ENCODE data around the gene EGLN2.
"Not testable (repeated sequence)": the region's sequence is repeated elsewhere in the genome, so short reads cannot be mapped to it uniquely, and the experiment has no call there.

The EGLN2 gene

GRCh38 chr19:40776932-40777644, 21.9 kb upstream of the EGLN2 start:
- peak; percentile 97 for DNase-seq

DNA sequence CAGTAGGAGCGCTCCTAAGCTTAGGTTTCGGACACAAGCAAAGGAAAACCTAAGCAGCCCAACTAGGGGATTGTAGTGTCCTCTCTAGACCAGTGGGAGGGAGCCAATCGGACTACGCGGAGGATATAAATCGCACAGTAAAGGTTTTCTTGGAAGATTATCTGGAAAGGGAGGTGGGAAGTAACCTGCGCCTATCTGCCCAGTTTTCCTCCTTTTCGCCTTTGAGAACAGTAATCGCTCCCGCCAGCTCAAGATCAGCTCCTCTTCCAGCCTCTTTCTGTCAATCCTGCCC, 21.4 kb upstream of the EGLN2 start:
- DNase-seq: no peak

GRCh38 chr19:40777937-40778705, 20.9 kb upstream of the EGLN2 start, which contains the start of gene RAB4B:
Gene RAB4B (plus strand): TSS chr19:40778247. CDS start chr19:40778376, 129 bp downstream.
- DNase-seq: peak; percentile 100

GRCh38 chr19:40778706-40779284, 20.2 kb upstream of the EGLN2 start:
- DNase-seq: peak; percentile 99

GRCh38 chr19:40780582-40780981, 18.4 kb upstream of the EGLN2 start:
- no peak for DNase-seq

DNA sequence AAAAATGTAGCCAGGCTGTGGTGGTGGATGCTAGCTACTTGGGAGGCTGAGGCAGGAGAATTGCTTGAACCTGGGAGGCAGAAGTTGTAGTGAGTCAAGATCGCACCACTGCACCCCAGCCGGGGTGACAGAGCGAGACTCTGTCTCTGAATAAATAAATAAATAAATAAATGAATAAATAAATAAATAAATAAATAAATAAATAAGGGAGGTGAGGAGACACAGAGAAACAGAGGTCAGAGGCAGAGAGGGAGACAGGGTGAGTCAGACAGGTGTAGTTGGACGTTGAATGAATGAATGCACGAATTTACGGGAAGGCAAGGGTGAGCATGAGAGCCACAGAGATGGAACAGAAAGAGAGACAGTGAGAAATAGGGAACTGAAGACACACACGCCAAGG, 17.9 kb upstream of the EGLN2 start:
- DNase-seq: no peak

DNA sequence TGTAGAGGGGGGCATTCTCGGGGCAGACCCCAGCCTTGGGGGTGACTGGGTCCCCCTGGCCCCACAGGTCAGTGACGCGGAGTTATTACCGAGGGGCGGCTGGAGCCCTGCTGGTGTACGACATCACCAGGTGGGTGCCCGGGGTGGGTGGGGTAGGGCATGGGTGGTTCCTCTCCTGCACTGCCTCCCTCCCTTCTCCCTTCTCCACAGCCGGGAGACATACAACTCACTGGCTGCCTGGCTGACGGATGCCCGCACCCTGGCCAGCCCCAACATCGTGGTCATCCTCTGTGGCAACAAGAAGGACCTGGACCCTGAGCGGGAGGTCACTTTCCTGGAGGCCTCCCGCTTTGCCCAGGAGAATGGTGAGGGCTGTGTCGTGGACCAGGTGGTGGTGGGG, 15.3 kb upstream of the EGLN2 start:
- no peak for DNase-seq

DNA sequence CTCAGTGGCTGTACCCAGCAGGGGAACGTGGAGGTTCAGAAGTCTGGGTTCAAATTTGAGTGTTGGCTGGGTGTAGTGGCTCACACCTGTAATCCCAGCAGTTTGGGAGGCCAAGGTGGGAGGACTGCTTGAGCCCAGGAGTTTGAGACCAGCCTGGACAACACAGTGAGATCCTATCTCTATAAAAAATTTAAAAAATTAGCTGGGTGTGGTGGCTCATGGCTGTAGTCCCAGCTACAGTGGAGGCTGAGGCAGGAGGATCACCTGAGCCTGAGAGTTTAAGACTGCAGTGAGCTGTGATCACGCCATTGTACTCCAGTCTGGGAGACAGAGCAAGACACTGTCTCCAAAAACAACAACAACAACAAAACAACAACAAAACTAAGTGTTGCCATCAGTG, 14.8 kb upstream of the EGLN2 start:
- DNase-seq: not testable (repeated sequence)

GRCh38 chr19:40785526-40785925, 13.5 kb upstream of the EGLN2 start:
- DNase-seq: no peak

GRCh38 chr19:40786060-40787037, 12.6 kb upstream of the EGLN2 start:
- DNase-seq: no peak

- DNase-seq: no peak
Measured at GRCh38 chr19:40791349-40791748, 7.6 kb upstream of the EGLN2 start.

GRCh38 chr19:40791996-40792395, 7.0 kb upstream of the EGLN2 start:
- no peak for DNase-seq

DNA sequence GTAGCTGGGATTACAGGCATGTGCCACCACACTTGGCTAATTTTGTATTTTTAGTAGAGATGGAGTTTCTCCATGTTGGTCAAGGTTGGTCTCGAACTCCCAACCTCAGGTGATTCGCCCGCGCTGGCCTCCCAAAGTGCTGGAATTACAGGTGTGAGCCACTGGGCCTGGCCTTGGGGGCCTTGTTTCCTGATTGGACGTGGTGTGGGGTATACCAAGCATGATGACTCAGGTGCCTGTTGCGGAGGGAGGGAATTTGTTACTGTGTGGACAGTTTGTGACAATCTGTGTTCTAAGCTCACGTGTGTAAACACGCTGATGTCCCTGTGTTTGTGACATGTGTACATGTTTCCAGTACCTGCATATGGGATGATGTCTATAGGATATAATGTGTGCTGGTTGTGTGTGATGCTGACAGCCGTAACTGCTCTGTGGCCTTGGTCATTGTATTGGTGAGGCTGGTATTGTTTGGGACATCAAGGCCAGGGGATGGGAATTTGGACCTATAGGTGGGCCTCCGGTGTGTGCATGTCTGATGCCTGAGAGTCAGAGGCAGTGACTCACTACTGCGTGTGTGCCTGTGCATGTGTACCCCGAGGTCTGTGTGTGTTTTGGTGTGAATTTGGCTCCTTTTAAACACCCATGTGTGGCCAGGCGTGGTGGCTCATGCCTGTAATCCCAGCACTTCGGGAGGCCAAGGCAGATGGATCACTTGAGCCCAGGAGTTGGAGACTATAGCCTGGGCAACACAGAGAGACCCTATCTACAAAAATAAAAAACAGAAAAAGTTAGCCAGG, 1.6 kb upstream of the EGLN2 start:
- no peak for DNase-seq

GRCh38 chr19:40797963-40798682, 868 bp upstream of the EGLN2 start:
- DNase-seq: peak; percentile 94

GRCh38 chr19:40799558-40800338, 757 bp downstream of the EGLN2 start:
- DNase-seq: peak; percentile 66

DNA sequence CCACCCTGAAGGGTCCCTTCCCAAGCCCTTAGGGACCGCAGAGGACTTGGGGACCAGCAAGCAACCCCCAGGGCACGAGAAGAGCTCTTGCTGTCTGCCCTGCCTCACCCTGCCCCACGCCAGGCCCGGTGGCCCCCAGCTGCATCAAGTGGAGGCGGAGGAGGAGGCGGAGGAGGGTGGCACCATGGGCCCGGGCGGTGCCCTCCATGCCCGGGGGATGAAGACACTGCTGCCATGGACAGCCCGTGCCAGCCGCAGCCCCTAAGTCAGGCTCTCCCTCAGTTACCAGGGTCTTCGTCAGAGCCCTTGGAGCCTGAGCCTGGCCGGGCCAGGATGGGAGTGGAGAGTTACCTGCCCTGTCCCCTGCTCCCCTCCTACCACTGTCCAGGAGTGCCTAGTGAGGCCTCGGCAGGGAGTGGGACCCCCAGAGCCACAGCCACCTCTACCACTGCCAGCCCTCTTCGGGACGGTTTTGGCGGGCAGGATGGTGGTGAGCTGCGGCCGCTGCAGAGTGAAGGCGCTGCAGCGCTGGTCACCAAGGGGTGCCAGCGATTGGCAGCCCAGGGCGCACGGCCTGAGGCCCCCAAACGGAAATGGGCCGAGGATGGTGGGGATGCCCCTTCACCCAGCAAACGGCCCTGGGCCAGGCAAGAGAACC, 1.5 kb downstream of the EGLN2 start:
- no peak for DNase-seq

DNA sequence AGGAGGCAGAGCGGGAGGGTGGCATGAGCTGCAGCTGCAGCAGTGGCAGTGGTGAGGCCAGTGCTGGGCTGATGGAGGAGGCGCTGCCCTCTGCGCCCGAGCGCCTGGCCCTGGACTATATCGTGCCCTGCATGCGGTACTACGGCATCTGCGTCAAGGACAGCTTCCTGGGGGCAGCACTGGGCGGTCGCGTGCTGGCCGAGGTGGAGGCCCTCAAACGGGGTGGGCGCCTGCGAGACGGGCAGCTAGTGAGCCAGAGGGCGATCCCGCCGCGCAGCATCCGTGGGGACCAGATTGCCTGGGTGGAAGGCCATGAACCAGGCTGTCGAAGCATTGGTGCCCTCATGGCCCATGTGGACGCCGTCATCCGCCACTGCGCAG, 2.0 kb downstream of the EGLN2 start:
- no peak for DNase-seq

GRCh38 chr19:40801426-40802299, 2.7 kb downstream of the EGLN2 start:
- no peak for DNase-seq

Measured in islet precursor cell (in vitro differentiated cells).